Measurements from ENCODE around the gene DPPA5. TPM values are rescaled to one million over a fixed set of nuclear protein-coding genes. Genes with fewer than 3 reads are reported as not detected.

Gene DPPA5
- total RNA-seq (2022; extraction: Qiagen RNA extraction; ENCODE audit: low read depth) = not detected in 5 replicates

GRCh38 chr6:73353636-73354593 is at the start of gene DPPA5:
TSS of gene DPPA5 (minus strand) at chr6:73354276. CDS start at chr6:73354225, 51 bp downstream.

GRCh38 chr6:73394577-73395354 is 40.7 kb upstream of the DPPA5 start, which contains the start of gene DDX43:
TSS of gene DDX43 (plus strand) at chr6:73394828. CDS start at chr6:73394906, 78 bp downstream.

GRCh38 chr6:73369563-73369962 is 15.5 kb upstream of the DPPA5 start, which contains the start of gene OOEP:
TSS of gene OOEP (minus strand) at chr6:73369897. CDS start at chr6:73369792, 105 bp downstream.

GRCh38 chr6:73362358-73362757 is 8.3 kb upstream of the DPPA5 start, which contains the start of gene KHDC3L:
TSS of gene KHDC3L (plus strand) at chr6:73362658. CDS start at chr6:73362730, 72 bp downstream.

Other genes starting within 250 kb of the DPPA5 start
- 0.25 to 0.66 TPM (median 0.31 TPM) in 3 of 5 replicates, not detected in the others for gene KHDC1L, start 128.8 kb downstream of the DPPA5 start, total RNA-seq (2022; extraction: Qiagen RNA extraction; ENCODE audit: low read depth)
- 3.2 to 4.8 TPM (median 3.8 TPM) in 5 replicates for gene KHDC1, start 91.1 kb downstream of the DPPA5 start, total RNA-seq (2022; extraction: Qiagen RNA extraction; ENCODE audit: low read depth)
- not detected in 5 replicates for gene KHDC3L, start 8.4 kb upstream of the DPPA5 start, total RNA-seq (2022; extraction: Qiagen RNA extraction; ENCODE audit: low read depth)
- gene OOEP, start 15.6 kb upstream of the DPPA5 start, total RNA-seq (2022; extraction: Qiagen RNA extraction; ENCODE audit: low read depth) = not detected in 5 replicates
- not detected in 5 replicates for gene DDX43, start 40.6 kb upstream of the DPPA5 start, total RNA-seq (2022; extraction: Qiagen RNA extraction; ENCODE audit: low read depth)
- gene CGAS, start 98.0 kb upstream of the DPPA5 start, total RNA-seq (2022; extraction: Qiagen RNA extraction; ENCODE audit: low read depth) = 5.3 to 7.1 TPM (median 5.5 TPM) in 5 replicates
- gene MTO1, start 107.5 kb upstream of the DPPA5 start, total RNA-seq (2022; extraction: Qiagen RNA extraction; ENCODE audit: low read depth) = 10.7 to 11.1 TPM (median 10.9 TPM) in 5 replicates
- 7,345 to 9,062 TPM (median 7,697 TPM) in 5 replicates for gene EEF1A1, start 166.8 kb upstream of the DPPA5 start, total RNA-seq (2022; extraction: Qiagen RNA extraction; ENCODE audit: low read depth)